HEK293 (cell line): ENCODE measurements around the gene GORAB.

Source experiments
- BCL11B ChIP-seq: fragments of 450-650 bp; formaldehyde crosslinking; IDR thresholded peaks from 2 replicates; pipeline ENCODE4 v1.5.1; 2016; ENCODE audit warnings: low read depth, missing biosample characterization, missing genetic modification characterization
- EGR2 ChIP-seq: fragments of 450-650 bp; formaldehyde crosslinking; IDR thresholded peaks from 2 replicates; pipeline ENCODE4 v1.5.1; 2016; ENCODE audit warnings: low read depth, missing biosample characterization, missing genetic modification characterization
- KLF8 ChIP-seq: fragments of 450-650 bp; formaldehyde crosslinking; IDR thresholded peaks from 2 replicates; pipeline ENCODE4 v1.5.1; 2016; ENCODE audit warnings: missing biosample characterization, missing genetic modification characterization
- REPIN1 ChIP-seq: fragments of 450-650 bp; formaldehyde crosslinking; IDR thresholded peaks from 2 replicates; pipeline ENCODE4 v1.5.1; 2017; ENCODE audit warnings: missing biosample characterization, missing genetic modification characterization, low read depth
- SALL2 ChIP-seq: fragments of 450-650 bp; formaldehyde crosslinking; IDR thresholded peaks from 2 replicates; pipeline ENCODE4 v1.5.0; 2017; ENCODE audit warnings: missing biosample characterization, mild to moderate bottlenecking, missing genetic modification characterization, borderline replicate concordance
- SCRT1 ChIP-seq: fragments of 450-650 bp; formaldehyde crosslinking; IDR thresholded peaks from 2 replicates; pipeline ENCODE4 v1.5.1; 2016; ENCODE audit warnings: missing biosample characterization, missing genetic modification characterization, borderline replicate concordance
- SP3 ChIP-seq: fragments of 450-650 bp; formaldehyde crosslinking; IDR thresholded peaks from 2 replicates; pipeline ENCODE4 v1.5.1; 2016; ENCODE audit warnings: missing biosample characterization, missing genetic modification characterization
- ZBTB17 ChIP-seq: fragments of 450-650 bp; formaldehyde crosslinking; IDR thresholded peaks from 2 replicates; pipeline ENCODE4 v1.5.1; 2016; ENCODE audit warnings: missing biosample characterization, missing genetic modification characterization
- ZFHX2 ChIP-seq: fragments of 450-650 bp; formaldehyde crosslinking; conservative IDR thresholded peaks from 2 replicates; pipeline ENCODE4 v1.5.1; 2016; ENCODE audit warnings: missing biosample characterization, missing genetic modification characterization
- ZNF112 ChIP-seq: fragments of 450-650 bp; formaldehyde crosslinking; IDR thresholded peaks from 2 replicates; pipeline ENCODE4 v1.5.0; 2017; ENCODE audit warnings: missing biosample characterization, missing genetic modification characterization
- ZNF16 ChIP-seq: fragments of 450-650 bp; formaldehyde crosslinking; IDR thresholded peaks from 2 replicates; pipeline ENCODE4 v1.5.1; 2016; ENCODE audit warnings: low read depth, missing biosample characterization, missing genetic modification characterization
- ZNF2 ChIP-seq: fragments of 450-650 bp; formaldehyde crosslinking; IDR thresholded peaks from 2 replicates; pipeline ENCODE4 v1.5.1; 2016; ENCODE audit warnings: missing biosample characterization, missing genetic modification characterization
- ZNF221 ChIP-seq: fragments of 450-650 bp; formaldehyde crosslinking; IDR thresholded peaks from 2 replicates; pipeline ENCODE4 v1.5.1; 2017; ENCODE audit warnings: missing biosample characterization, missing genetic modification characterization, borderline replicate concordance
- ZNF324 ChIP-seq: fragments of 450-650 bp; formaldehyde crosslinking; IDR thresholded peaks from 2 replicates; pipeline ENCODE4 v1.5.1; 2016; ENCODE audit warnings: missing biosample characterization, missing genetic modification characterization
- ZNF335 ChIP-seq: fragments of 450-650 bp; formaldehyde crosslinking; conservative IDR thresholded peaks from 2 replicates; pipeline ENCODE4 v1.5.1; 2016; ENCODE audit warnings: missing biosample characterization, missing genetic modification characterization
- ZNF423 ChIP-seq: fragments of 450-650 bp; formaldehyde crosslinking; IDR thresholded peaks from 2 replicates; pipeline ENCODE4 v1.5.1; 2016; ENCODE audit warnings: missing biosample characterization, missing genetic modification characterization
- ZNF660 ChIP-seq: fragments of 450-650 bp; IDR thresholded peaks from 2 replicates; pipeline ENCODE4 v1.5.1; 2018; ENCODE audit warnings: missing biosample characterization, mild to moderate bottlenecking, missing genetic modification characterization
- ZNF664 ChIP-seq: fragments of 450-650 bp; formaldehyde crosslinking; IDR thresholded peaks from 2 replicates; pipeline ENCODE4 v1.5.1; 2016; ENCODE audit warnings: missing biosample characterization, missing genetic modification characterization
- ZNF76 ChIP-seq: fragments of 450-650 bp; formaldehyde crosslinking; IDR thresholded peaks from 2 replicates; pipeline ENCODE4; 2016; ENCODE audit warnings: low read depth, missing biosample characterization, missing genetic modification characterization, borderline replicate concordance
- TF ChIP-seq, protein P1 (sequence below): fragments of 450-650 bp; formaldehyde crosslinking; IDR thresholded peaks from 2 replicates; pipeline ENCODE4 v1.5.1; 2016; ENCODE audit warnings: missing biosample characterization, missing genetic modification characterization
- TF ChIP-seq, protein P2 (sequence below): fragments of 450-650 bp; formaldehyde crosslinking; IDR thresholded peaks from 2 replicates; pipeline ENCODE4 v1.5.0; 2017; ENCODE audit warnings: missing biosample characterization, missing genetic modification characterization, borderline replicate concordance
- TF ChIP-seq, protein P3 (sequence below): fragments of 450-650 bp; formaldehyde crosslinking; IDR thresholded peaks from 2 replicates; pipeline ENCODE4 v1.5.1; 2017; ENCODE audit warnings: missing biosample characterization, mild to moderate bottlenecking, missing genetic modification characterization, moderate library complexity
- TF ChIP-seq, protein P4 (sequence below): fragments of 450-650 bp; formaldehyde crosslinking; IDR thresholded peaks from 2 replicates; pipeline ENCODE4 v1.5.1; 2016; ENCODE audit warnings: missing biosample characterization, missing genetic modification characterization
- TF ChIP-seq, protein P5 (sequence below): fragments of 450-650 bp; formaldehyde crosslinking; IDR thresholded peaks from 2 replicates; pipeline ENCODE4 v1.5.1; 2016; ENCODE audit warnings: missing biosample characterization, missing genetic modification characterization, low read depth
- TF ChIP-seq, protein P6 (sequence below): fragments of 450-650 bp; formaldehyde crosslinking; IDR thresholded peaks from 2 replicates; pipeline ENCODE4 v1.5.1; 2017; ENCODE audit warnings: missing biosample characterization, missing genetic modification characterization

Gene GORAB

GRCh38 chr1:170531758-170532657 lies at the start of gene GORAB (continued):
- TF ChIP-seq, protein P1, sequence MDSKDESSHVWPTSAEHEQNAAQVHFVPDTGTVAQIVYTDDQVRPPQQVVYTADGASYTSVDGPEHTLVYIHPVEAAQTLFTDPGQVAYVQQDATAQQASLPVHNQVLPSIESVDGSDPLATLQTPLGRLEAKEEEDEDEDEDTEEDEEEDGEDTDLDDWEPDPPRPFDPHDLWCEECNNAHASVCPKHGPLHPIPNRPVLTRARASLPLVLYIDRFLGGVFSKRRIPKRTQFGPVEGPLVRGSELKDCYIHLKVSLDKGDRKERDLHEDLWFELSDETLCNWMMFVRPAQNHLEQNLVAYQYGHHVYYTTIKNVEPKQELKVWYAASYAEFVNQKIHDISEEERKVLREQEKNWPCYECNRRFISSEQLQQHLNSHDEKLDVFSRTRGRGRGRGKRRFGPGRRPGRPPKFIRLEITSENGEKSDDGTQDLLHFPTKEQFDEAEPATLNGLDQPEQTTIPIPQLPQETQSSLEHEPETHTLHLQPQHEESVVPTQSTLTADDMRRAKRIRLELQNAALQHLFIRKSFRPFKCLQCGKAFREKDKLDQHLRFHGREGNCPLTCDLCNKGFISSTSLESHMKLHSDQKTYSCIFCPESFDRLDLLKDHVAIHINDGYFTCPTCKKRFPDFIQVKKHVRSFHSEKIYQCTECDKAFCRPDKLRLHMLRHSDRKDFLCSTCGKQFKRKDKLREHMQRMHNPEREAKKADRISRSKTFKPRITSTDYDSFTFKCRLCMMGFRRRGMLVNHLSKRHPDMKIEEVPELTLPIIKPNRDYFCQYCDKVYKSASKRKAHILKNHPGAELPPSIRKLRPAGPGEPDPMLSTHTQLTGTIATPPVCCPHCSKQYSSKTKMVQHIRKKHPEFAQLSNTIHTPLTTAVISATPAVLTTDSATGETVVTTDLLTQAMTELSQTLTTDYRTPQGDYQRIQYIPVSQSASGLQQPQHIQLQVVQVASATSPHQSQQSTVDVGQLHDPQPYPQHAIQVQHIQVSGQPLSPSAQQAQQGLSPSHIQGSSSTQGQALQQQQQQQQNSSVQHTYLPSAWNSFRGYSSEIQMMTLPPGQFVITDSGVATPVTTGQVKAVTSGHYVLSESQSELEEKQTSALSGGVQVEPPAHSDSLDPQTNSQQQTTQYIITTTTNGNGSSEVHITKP (tag by site-specific recombination), result peak; percentile 87
- TF ChIP-seq ZNF76 (tag by site-specific recombination) (peak; percentile 61; the same call in 1 of the 2 replicates), ZNF2 (tag by site-specific recombination) (peak; percentile 86), ZNF335 (tag by site-specific recombination) (peak; percentile 100), ZNF16 (tag by site-specific recombination) (no peak), SCRT1 (tag by site-specific recombination) (peak; percentile 100), ZNF112 (tag by site-specific recombination) (no peak), ZNF221 (no peak), EGR2 (tag by site-specific recombination) (no peak), ZNF660 (tag by site-specific recombination) (peak; percentile 92; the same call in 1 of the 2 replicates), BCL11B (no peak), ZNF664 (tag by site-specific recombination) (peak; percentile 52; the same call in 1 of the 2 replicates), KLF8 (tag by site-specific recombination) (0 out of 2 replicates have a peak, but pooled peaks have one; percentile 63), REPIN1 (no peak), ZBTB17 (peak; percentile 94), SP3 (tag by site-specific recombination) (peak; percentile 94), ZNF423 (tag by site-specific recombination) (no peak), ZNF324 (tag by site-specific recombination) (peak; percentile 64; the same call in 1 of the 2 replicates), ZFHX2 (tag by site-specific recombination) (0 out of 2 replicates have a peak, but pooled peaks have one; percentile 25), SALL2 (tag by site-specific recombination) (no peak)
- TF ChIP-seq, protein P2, sequence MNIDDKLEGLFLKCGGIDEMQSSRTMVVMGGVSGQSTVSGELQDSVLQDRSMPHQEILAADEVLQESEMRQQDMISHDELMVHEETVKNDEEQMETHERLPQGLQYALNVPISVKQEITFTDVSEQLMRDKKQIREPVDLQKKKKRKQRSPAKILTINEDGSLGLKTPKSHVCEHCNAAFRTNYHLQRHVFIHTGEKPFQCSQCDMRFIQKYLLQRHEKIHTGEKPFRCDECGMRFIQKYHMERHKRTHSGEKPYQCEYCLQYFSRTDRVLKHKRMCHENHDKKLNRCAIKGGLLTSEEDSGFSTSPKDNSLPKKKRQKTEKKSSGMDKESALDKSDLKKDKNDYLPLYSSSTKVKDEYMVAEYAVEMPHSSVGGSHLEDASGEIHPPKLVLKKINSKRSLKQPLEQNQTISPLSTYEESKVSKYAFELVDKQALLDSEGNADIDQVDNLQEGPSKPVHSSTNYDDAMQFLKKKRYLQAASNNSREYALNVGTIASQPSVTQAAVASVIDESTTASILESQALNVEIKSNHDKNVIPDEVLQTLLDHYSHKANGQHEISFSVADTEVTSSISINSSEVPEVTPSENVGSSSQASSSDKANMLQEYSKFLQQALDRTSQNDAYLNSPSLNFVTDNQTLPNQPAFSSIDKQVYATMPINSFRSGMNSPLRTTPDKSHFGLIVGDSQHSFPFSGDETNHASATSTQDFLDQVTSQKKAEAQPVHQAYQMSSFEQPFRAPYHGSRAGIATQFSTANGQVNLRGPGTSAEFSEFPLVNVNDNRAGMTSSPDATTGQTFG, result no peak
- TF ChIP-seq, protein P3, sequence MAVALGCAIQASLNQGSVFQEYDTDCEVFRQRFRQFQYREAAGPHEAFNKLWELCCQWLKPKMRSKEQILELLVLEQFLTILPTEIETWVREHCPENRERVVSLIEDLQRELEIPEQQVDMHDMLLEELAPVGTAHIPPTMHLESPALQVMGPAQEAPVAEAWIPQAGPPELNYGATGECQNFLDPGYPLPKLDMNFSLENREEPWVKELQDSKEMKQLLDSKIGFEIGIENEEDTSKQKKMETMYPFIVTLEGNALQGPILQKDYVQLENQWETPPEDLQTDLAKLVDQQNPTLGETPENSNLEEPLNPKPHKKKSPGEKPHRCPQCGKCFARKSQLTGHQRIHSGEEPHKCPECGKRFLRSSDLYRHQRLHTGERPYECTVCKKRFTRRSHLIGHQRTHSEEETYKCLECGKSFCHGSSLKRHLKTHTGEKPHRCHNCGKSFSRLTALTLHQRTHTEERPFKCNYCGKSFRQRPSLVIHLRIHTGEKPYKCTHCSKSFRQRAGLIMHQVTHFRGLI (tag by site-specific recombination), result peak; percentile 30; the same call in 1 of the 2 replicates
- TF ChIP-seq, protein P4, sequence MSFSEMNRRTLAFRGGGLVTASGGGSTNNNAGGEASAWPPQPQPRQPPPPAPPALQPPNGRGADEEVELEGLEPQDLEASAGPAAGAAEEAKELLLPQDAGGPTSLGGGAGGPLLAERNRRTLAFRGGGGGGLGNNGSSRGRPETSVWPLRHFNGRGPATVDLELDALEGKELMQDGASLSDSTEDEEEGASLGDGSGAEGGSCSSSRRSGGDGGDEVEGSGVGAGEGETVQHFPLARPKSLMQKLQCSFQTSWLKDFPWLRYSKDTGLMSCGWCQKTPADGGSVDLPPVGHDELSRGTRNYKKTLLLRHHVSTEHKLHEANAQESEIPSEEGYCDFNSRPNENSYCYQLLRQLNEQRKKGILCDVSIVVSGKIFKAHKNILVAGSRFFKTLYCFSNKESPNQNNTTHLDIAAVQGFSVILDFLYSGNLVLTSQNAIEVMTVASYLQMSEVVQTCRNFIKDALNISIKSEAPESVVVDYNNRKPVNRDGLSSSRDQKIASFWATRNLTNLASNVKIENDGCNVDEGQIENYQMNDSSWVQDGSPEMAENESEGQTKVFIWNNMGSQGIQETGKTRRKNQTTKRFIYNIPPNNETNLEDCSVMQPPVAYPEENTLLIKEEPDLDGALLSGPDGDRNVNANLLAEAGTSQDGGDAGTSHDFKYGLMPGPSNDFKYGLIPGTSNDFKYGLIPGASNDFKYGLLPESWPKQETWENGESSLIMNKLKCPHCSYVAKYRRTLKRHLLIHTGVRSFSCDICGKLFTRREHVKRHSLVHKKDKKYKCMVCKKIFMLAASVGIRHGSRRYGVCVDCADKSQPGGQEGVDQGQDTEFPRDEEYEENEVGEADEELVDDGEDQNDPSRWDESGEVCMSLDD (tag by site-specific recombination), result peak; percentile 91
- TF ChIP-seq, protein P5, sequence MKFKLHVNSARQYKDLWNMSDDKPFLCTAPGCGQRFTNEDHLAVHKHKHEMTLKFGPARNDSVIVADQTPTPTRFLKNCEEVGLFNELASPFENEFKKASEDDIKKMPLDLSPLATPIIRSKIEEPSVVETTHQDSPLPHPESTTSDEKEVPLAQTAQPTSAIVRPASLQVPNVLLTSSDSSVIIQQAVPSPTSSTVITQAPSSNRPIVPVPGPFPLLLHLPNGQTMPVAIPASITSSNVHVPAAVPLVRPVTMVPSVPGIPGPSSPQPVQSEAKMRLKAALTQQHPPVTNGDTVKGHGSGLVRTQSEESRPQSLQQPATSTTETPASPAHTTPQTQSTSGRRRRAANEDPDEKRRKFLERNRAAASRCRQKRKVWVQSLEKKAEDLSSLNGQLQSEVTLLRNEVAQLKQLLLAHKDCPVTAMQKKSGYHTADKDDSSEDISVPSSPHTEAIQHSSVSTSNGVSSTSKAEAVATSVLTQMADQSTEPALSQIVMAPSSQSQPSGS, result 0 out of 2 replicates have a peak, but pooled peaks have one; percentile 2
- TF ChIP-seq, protein P6, sequence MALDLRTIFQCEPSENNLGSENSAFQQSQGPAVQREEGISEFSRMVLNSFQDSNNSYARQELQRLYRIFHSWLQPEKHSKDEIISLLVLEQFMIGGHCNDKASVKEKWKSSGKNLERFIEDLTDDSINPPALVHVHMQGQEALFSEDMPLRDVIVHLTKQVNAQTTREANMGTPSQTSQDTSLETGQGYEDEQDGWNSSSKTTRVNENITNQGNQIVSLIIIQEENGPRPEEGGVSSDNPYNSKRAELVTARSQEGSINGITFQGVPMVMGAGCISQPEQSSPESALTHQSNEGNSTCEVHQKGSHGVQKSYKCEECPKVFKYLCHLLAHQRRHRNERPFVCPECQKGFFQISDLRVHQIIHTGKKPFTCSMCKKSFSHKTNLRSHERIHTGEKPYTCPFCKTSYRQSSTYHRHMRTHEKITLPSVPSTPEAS (tag by site-specific recombination), result 0 out of 2 replicates have a peak, but pooled peaks have one; percentile 7
